PFSK-1 (cell line): ENCODE results near the gene DGKI.

ENCODE experiments used
- FOXP2 ChIP-seq: optimal IDR thresholded peaks from 2 replicates; pipeline ENCODE3; 2011; ENCODE audit warnings: borderline replicate concordance, control low read depth, inconsistent platforms; ENCODE audit not compliant: insufficient read depth; ENCODE audit errors: extremely low read length, extremely low read depth
- POLR2AphosphoS5 ChIP-seq: IDR thresholded peaks from 2 replicates; pipeline ENCODE4 v1.6.1; 2012; ENCODE audit warnings: low read depth, mild to moderate bottlenecking, control low read depth, low read length, moderate library complexity
- SIN3A ChIP-seq: IDR thresholded peaks from 2 replicates; pipeline ENCODE4 v1.6.1; 2012; ENCODE audit warnings: mild to moderate bottlenecking, low read length, moderate library complexity, borderline replicate concordance; ENCODE audit not compliant: insufficient read depth
- TAF1 ChIP-seq: IDR thresholded peaks from 2 replicates; pipeline ENCODE4 v1.6.1; 2012; ENCODE audit warnings: low read length, control low read depth, borderline replicate concordance; ENCODE audit not compliant: insufficient read depth
- TF ChIP-seq, protein P1 (sequence below), 2 experiments: IDR thresholded peaks; 2 replicates each; pipeline versions ENCODE4 v1.6.1 to v1.8.0; 2011 to 2012; ENCODE audit warnings: low read depth in 2 of 2, low read length in 2 of 2, control low read depth in 1 of 2, inconsistent platforms in 1 of 2, mild to moderate bottlenecking in 1 of 2, moderate library complexity in 1 of 2; ENCODE audit not compliant: insufficient read depth in 1 of 2

DGKI gene

DNA sequence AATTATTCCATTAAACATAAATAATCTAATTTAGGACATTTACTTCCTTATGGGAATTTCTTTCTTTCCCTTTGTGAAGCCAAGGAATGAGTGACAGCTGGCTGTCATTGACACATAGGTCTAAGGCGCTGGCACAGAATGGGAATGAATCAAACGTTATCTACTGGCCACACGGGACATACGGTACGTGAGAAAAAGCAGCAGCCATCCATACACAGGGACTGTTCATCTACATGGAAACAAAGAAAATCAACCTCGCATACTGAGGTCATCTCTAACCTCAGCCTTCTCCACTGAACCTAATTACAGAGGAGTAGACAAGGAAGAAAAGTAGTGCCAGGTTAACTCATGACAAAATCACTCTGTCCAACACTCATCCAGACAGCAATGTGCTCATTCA lies 376.9 kb downstream of the DGKI start:
- no peak for TF ChIP-seq SIN3A
- TF ChIP-seq TAF1 = no peak
- TF ChIP-seq, protein P1, sequence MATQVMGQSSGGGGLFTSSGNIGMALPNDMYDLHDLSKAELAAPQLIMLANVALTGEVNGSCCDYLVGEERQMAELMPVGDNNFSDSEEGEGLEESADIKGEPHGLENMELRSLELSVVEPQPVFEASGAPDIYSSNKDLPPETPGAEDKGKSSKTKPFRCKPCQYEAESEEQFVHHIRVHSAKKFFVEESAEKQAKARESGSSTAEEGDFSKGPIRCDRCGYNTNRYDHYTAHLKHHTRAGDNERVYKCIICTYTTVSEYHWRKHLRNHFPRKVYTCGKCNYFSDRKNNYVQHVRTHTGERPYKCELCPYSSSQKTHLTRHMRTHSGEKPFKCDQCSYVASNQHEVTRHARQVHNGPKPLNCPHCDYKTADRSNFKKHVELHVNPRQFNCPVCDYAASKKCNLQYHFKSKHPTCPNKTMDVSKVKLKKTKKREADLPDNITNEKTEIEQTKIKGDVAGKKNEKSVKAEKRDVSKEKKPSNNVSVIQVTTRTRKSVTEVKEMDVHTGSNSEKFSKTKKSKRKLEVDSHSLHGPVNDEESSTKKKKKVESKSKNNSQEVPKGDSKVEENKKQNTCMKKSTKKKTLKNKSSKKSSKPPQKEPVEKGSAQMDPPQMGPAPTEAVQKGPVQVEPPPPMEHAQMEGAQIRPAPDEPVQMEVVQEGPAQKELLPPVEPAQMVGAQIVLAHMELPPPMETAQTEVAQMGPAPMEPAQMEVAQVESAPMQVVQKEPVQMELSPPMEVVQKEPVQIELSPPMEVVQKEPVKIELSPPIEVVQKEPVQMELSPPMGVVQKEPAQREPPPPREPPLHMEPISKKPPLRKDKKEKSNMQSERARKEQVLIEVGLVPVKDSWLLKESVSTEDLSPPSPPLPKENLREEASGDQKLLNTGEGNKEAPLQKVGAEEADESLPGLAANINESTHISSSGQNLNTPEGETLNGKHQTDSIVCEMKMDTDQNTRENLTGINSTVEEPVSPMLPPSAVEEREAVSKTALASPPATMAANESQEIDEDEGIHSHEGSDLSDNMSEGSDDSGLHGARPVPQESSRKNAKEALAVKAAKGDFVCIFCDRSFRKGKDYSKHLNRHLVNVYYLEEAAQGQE (IDR thresholded peaks at IDR 0.05; ENCODE audit: insufficient read depth in 1 of 2, low read depth in 2 of 2, low read length in 2 of 2) = no peak
- no peak for TF ChIP-seq POLR2AphosphoS5
- no peak for TF ChIP-seq FOXP2

DNA sequence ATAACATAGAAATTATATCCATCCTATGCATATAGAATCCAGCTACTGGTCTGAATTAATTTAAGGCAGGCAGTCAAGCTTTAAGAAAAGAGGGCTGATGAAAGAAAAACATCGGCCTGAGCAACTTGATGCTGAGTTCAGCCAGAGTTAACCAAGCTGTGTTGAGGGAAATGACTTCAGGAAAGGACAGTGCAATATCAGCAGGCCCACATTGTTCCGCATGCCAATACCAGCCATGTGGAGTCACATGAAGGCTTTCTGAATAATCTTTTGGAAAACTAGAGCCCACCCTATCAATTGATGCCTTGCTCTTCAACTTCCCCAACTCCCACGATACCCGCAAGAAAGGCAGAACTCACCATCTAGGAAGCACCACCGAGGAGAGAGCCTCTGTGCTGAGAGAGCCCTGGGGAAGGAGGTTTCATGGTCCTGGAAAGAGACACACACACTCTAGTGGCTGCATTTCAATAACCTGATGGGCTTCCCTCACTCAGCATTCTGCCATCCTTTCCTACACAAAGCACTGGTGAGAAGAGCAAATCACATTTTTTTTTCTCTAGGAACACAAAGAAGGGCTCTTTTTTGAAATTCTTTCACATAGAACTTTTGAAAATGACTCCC lies 377.5 kb downstream of the DGKI start:
- TF ChIP-seq POLR2AphosphoS5 (no peak), TAF1 (no peak), FOXP2 (no peak), SIN3A (no peak)
- TF ChIP-seq, protein P1 (IDR thresholded peaks at IDR 0.05; ENCODE audit: insufficient read depth in 1 of 2, low read depth in 2 of 2, low read length in 2 of 2) = no peak

GRCh38 chr7:137462847-137463246 lies 383.9 kb downstream of the DGKI start:
- TF ChIP-seq FOXP2 = no peak
- TF ChIP-seq SIN3A = no peak

- TF ChIP-seq SIN3A = no peak
- TF ChIP-seq, protein P1 (IDR thresholded peaks at IDR 0.05; ENCODE audit: insufficient read depth in 1 of 2, low read depth in 2 of 2, low read length in 2 of 2) = no peak
- no peak for TF ChIP-seq POLR2AphosphoS5
- no peak for TF ChIP-seq FOXP2
- no peak for TF ChIP-seq TAF1
These were observed 384.6 kb downstream of the DGKI start for GRCh38 chr7:137462074-137462715.

- TF ChIP-seq, protein P1 (IDR thresholded peaks at IDR 0.05; ENCODE audit: insufficient read depth in 1 of 2, low read depth in 2 of 2, low read length in 2 of 2) = no peak
- TF ChIP-seq POLR2AphosphoS5 (no peak), SIN3A (no peak), FOXP2 (no peak), TAF1 (no peak)
These were observed 388.4 kb downstream of the DGKI start for GRCh38 chr7:137458399-137458798.
